Activated T-helper 9 cell treated with anti-CD3 and anti-CD28 coated beads, Interleukin-2, amount 50 U/mL, for 16 hours (primary cell): ENCODE results near the gene CCDC158.
"Not testable (repeated sequence)": the region's sequence is repeated elsewhere in the genome, so short reads cannot be mapped to it uniquely, and the experiment has no call there.

Experiments used
- DNase-seq: peaks from one replicate; pipeline ENCODE4 v3.0.0-alpha.2; 2020; ENCODE audit warnings: low read depth

CCDC158 gene

GRCh38 chr4:76309939-76310550 lies 110.9 kb downstream of the CCDC158 start:
- DNase-seq: no peak

- no peak for DNase-seq
These were observed 112.4 kb downstream of the CCDC158 start for GRCh38 chr4:76308548-76308947.

GRCh38 chr4:76307660-76308014 lies 113.3 kb downstream of the CCDC158 start:
- no peak for DNase-seq

- DNase-seq: no peak
These were observed 113.9 kb downstream of the CCDC158 start for GRCh38 chr4:76306882-76307659.

GRCh38 chr4:76305971-76306881 lies 114.7 kb downstream of the CCDC158 start, which contains the start of gene STBD1:
STBD1 (plus strand) TSS chr4:76306733; CDS start chr4:76306770, 37 bp downstream.
- peak; percentile 9 for DNase-seq

- DNase-seq: no peak
These were observed 115.8 kb downstream of the CCDC158 start for GRCh38 chr4:76305033-76305687.

GRCh38 chr4:76302826-76303438 lies 118.0 kb downstream of the CCDC158 start:
- DNase-seq: no peak

GRCh38 chr4:76301775-76302162 lies 119.2 kb downstream of the CCDC158 start:
- no peak for DNase-seq

GRCh38 chr4:76301068-76301774 lies 119.7 kb downstream of the CCDC158 start:
- DNase-seq: no peak

- no peak for DNase-seq
These were observed 120.9 kb downstream of the CCDC158 start for GRCh38 chr4:76300012-76300411.

GRCh38 chr4:76298227-76298626 lies 122.7 kb downstream of the CCDC158 start:
- no peak for DNase-seq

GRCh38 chr4:76296286-76296820 lies 124.6 kb downstream of the CCDC158 start:
- DNase-seq: no peak

- DNase-seq: no peak
These were observed 127.2 kb downstream of the CCDC158 start for GRCh38 chr4:76293772-76294171.

- DNase-seq: no peak
These were observed 128.2 kb downstream of the CCDC158 start for GRCh38 chr4:76292730-76293129.

- DNase-seq: not testable (repeated sequence)
These were observed 133.1 kb downstream of the CCDC158 start for GRCh38 chr4:76287811-76288210.

- no peak for DNase-seq
These were observed 137.0 kb downstream of the CCDC158 start for GRCh38 chr4:76283900-76284299.

GRCh38 chr4:76282941-76283689 lies 137.8 kb downstream of the CCDC158 start:
- DNase-seq: no peak

- DNase-seq: not testable (repeated sequence)
These were observed 139.3 kb downstream of the CCDC158 start for GRCh38 chr4:76281594-76281993.

- no peak for DNase-seq
These were observed 140.2 kb downstream of the CCDC158 start for GRCh38 chr4:76280488-76281441.
